Stimulated activated CD8-positive, alpha-beta memory T cell treated with anti-CD3 and anti-CD28 coated beads, Interleukin-4, amount 100 ng/mL, for 1 hour (primary cell): ENCODE measurements around the gene BAX.
"Not testable (repeated sequence)": the region's sequence is repeated elsewhere in the genome, so short reads cannot be mapped to it uniquely, and the experiment has no call there.

Experiments used
- DNase-seq, 2 donors: peaks; one replicate each; pipeline ENCODE4 v3.0.0-alpha.2; 2020; ENCODE audit warnings: low read depth in 2 of 2, low spot score in 1 of 2

BAX gene

GRCh38 chr19:48954595-48955307, at the start of gene BAX:
TSS of gene BAX (plus strand) at chr19:48954875. CDS start at chr19:48954929, 54 bp downstream.
- DNase-seq: peak; percentile 66 to 70

GRCh38 chr19:48905664-48906063, 49.0 kb upstream of the BAX start:
- no peak for DNase-seq

GRCh38 chr19:48906324-48906723, 48.4 kb upstream of the BAX start:
- DNase-seq: no peak

- DNase-seq: no peak
Observed at GRCh38 chr19:48907671-48908070, 47.0 kb upstream of the BAX start.

GRCh38 chr19:48909424-48910077, 45.1 kb upstream of the BAX start:
- DNase-seq: not testable (repeated sequence)

- no peak for DNase-seq
Observed at GRCh38 chr19:48910803-48911202, 43.9 kb upstream of the BAX start.

- DNase-seq: no peak
Observed at GRCh38 chr19:48913114-48913889, 41.4 kb upstream of the BAX start.

- DNase-seq: no peak
Observed at GRCh38 chr19:48914181-48914580, 40.5 kb upstream of the BAX start.

- no peak for DNase-seq
Observed at GRCh38 chr19:48915757-48916156, 38.9 kb upstream of the BAX start.

GRCh38 chr19:48918071-48918470, 36.6 kb upstream of the BAX start:
- DNase-seq: no peak

GRCh38 chr19:48918801-48919247, 35.9 kb upstream of the BAX start:
- no peak for DNase-seq

- DNase-seq: not testable (repeated sequence)
Observed at GRCh38 chr19:48919271-48919670, 35.4 kb upstream of the BAX start.

- no peak for DNase-seq
Observed at GRCh38 chr19:48920949-48921348, 33.7 kb upstream of the BAX start.

- DNase-seq: no peak
Observed at GRCh38 chr19:48921721-48922500, 32.8 kb upstream of the BAX start.

GRCh38 chr19:48922548-48923490, 31.9 kb upstream of the BAX start:
- DNase-seq: no peak

- DNase-seq: no peak
Observed at GRCh38 chr19:48925240-48925843, 29.3 kb upstream of the BAX start.

GRCh38 chr19:48925890-48926289, 28.8 kb upstream of the BAX start:
- DNase-seq: not testable (repeated sequence)

- no peak for DNase-seq
Observed at GRCh38 chr19:48926909-48927308, 27.8 kb upstream of the BAX start.

- not testable (repeated sequence) for DNase-seq
Observed at GRCh38 chr19:48927692-48928091, 27.0 kb upstream of the BAX start.
